Measurements from ENCODE around the gene EPHA3. TPM values are rescaled to one million over a fixed set of nuclear protein-coding genes. Genes with fewer than 3 reads are reported as not detected.

EPHA3 gene
- total RNA-seq, 2 donors from 2014 or later: 3.5 to 10.2 TPM

DNA sequence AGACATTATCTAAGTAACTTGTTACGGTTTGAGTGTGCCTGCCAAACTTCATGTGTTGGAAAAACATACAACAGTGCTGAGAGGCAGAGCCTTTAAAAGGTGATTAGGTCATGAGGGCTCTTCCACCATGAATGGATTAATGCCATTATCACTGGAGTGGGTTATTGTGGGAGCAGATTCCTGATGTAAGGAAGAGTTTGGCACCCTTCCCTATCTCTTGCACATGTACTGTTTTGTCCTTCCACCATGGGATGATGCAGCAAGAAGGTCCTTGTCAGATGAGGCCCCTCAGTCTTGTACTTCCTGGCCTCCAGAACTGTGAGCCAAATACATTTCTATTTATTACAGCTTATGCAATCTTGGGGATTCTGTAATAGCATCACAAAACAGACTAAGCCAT lies 413.9 kb downstream of the EPHA3 start:
- ATAC-seq (ENCODE audit: insufficient number of reproducible peaks, low FRiP score, low read depth): peak; percentile 66
- H3K4me1 ChIP-seq (ENCODE audit: control insufficient read depth in 1 of 2, low read depth in 2 of 2): peaks cover 0 to 22% of the 10 kb centered on the region in 2 donors
- TF ChIP-seq, protein P1, sequence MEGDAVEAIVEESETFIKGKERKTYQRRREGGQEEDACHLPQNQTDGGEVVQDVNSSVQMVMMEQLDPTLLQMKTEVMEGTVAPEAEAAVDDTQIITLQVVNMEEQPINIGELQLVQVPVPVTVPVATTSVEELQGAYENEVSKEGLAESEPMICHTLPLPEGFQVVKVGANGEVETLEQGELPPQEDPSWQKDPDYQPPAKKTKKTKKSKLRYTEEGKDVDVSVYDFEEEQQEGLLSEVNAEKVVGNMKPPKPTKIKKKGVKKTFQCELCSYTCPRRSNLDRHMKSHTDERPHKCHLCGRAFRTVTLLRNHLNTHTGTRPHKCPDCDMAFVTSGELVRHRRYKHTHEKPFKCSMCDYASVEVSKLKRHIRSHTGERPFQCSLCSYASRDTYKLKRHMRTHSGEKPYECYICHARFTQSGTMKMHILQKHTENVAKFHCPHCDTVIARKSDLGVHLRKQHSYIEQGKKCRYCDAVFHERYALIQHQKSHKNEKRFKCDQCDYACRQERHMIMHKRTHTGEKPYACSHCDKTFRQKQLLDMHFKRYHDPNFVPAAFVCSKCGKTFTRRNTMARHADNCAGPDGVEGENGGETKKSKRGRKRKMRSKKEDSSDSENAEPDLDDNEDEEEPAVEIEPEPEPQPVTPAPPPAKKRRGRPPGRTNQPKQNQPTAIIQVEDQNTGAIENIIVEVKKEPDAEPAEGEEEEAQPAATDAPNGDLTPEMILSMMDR (IDR thresholded peaks at IDR 0.05): no peak
- no peaks in the 10 kb centered on the region for H3K9me3 ChIP-seq
- no peaks in the 10 kb centered on the region for H3K36me3 ChIP-seq
- H3K27ac ChIP-seq: peak overlapping the region; percentile 1 to 58
- no peak overlapping the region for H3K4me3 ChIP-seq
- no peak for DNase-seq (ENCODE audit: low spot score)
- H3K27me3 ChIP-seq (replicated peaks; ENCODE audit: insufficient read depth): no peaks in the 10 kb centered on the region

DNA sequence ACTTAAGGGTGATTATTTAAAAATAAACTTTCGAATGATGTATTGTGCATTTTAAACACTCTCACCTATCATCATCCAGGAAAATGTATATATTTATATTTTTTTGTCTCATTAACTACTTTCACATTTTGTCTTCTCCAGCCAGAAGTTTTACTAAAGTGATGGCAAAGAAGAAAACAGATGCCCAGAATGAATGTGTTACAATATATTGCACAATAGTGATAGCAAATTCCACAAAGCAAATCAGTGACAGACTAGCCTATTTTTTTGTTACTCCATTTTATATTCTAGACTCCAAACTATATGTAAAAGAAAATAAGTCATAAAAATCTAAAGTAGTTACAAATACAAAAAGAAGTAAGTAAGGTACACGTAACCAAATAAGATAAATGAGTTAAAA lies 414.7 kb downstream of the EPHA3 start:
- Histone ChIP-seq H3K36me3 (no peaks in the 10 kb centered on the region), H3K4me3 (no peak overlapping the region), H3K4me1 (ENCODE audit: control insufficient read depth in 1 of 2, low read depth in 2 of 2) (peaks cover 0 to 22% of the 10 kb centered on the region in 2 donors), H3K27me3 (replicated peaks; ENCODE audit: insufficient read depth) (no peaks in the 10 kb centered on the region), H3K27ac (no peak overlapping the region), H3K9me3 (no peaks in the 10 kb centered on the region)
- ATAC-seq (ENCODE audit: insufficient number of reproducible peaks, low FRiP score, low read depth): no peak
- no peak for DNase-seq (ENCODE audit: low spot score)
- TF ChIP-seq, protein P1 (IDR thresholded peaks at IDR 0.05): no peak

DNA sequence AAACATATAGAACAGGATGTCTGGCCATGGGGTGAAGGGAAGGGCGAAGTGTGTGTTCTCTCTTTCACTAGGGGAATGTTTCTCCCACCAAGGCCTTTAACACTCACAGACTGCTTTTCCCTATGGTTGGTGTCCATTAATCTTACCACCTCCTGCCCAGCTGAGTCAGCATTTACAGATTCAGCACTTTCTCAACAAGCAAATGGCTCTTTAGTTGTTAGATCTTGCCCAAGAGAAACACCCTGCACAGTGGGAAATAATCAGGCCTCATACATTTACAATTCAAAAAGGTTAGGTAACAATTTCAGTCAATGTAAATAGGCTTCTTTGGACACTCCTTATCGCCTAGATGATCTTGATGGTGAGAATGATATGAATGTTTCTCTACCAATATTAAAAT lies 418.2 kb downstream of the EPHA3 start:
- no peak overlapping the region for H3K27ac ChIP-seq
- no peaks in the 10 kb centered on the region for H3K27me3 ChIP-seq (replicated peaks; ENCODE audit: insufficient read depth)
- TF ChIP-seq, protein P1 (IDR thresholded peaks at IDR 0.05): no peak
- peaks cover 0 to 13% of the 10 kb centered on the region in 2 donors for H3K4me1 ChIP-seq (ENCODE audit: control insufficient read depth in 1 of 2, low read depth in 2 of 2)
- H3K9me3 ChIP-seq: no peaks in the 10 kb centered on the region
- H3K4me3 ChIP-seq: no peak overlapping the region
- ATAC-seq (ENCODE audit: insufficient number of reproducible peaks, low FRiP score, low read depth) (no peak), DNase-seq (ENCODE audit: low spot score) (no peak)
- no peaks in the 10 kb centered on the region for H3K36me3 ChIP-seq

DNA sequence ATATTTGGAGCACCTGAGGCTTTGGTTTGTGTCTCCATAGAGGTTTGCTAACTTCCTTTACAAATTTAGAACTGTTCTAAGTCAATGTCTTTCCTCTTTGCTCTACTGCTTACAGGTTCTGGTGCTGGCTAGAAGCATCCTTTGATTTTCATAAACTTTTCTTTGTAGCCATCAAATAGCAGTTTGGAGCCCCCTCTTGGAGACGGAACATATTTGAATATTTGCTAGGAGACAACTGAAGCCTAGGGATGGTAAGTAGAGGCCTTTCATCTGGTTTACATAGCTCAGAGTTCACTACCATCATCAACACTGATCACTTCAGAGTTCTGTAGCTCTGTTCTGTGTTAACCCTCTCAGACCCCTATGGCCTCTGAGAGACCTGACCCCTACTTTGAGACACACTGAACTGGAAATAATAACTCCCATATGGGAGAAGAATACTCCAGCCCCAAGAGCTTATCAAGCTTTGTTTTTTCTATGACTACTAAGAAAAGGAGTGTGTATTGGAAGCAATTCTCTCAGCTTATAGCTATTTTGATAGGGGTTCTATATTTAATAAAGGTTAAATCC lies 420.4 kb downstream of the EPHA3 start:
- no peaks in the 10 kb centered on the region for H3K4me1 ChIP-seq (ENCODE audit: control insufficient read depth in 1 of 2, low read depth in 2 of 2)
- H3K27ac ChIP-seq: no peak overlapping the region
- no peaks in the 10 kb centered on the region for H3K36me3 ChIP-seq
- no peaks in the 10 kb centered on the region for H3K9me3 ChIP-seq
- TF ChIP-seq, protein P1 (IDR thresholded peaks at IDR 0.05): no peak
- no peak overlapping the region for H3K4me3 ChIP-seq
- DNase-seq (ENCODE audit: low spot score): no peak
- ATAC-seq (ENCODE audit: insufficient number of reproducible peaks, low FRiP score, low read depth): no peak
- H3K27me3 ChIP-seq (replicated peaks; ENCODE audit: insufficient read depth): no peaks in the 10 kb centered on the region

All from thoracic aorta (tissue), 2 donors.